GM12892 (cell line): ENCODE measurements around the gene DGCR2.
A peak's percentile ranks its signal among the peaks of the same experiment; 100 is the strongest.

Source experiments
- DNase-seq: peaks from one replicate; pipeline ENCODE4 v3.0.0; 2011; ENCODE audit not compliant: insufficient read length
- FAIRE-seq: peaks from 2 replicates; lab custom pipeline; 2011; peaks lifted over from hg19 to GRCh38; lab: Jason Lieb, UNC
- POLR2A ChIP-seq: IDR thresholded peaks from 2 replicates; pipeline ENCODE4 v1.6.1; 2011; ENCODE audit warnings: low read depth, low read length, control low read depth
- POLR2AphosphoS5 ChIP-seq: IDR thresholded peaks from 2 replicates; pipeline ENCODE4 v1.6.1; 2011; ENCODE audit warnings: low read depth, low read length, control low read depth
- TAF1 ChIP-seq: IDR thresholded peaks from 2 replicates; pipeline ENCODE4 v1.6.1; 2011; ENCODE audit warnings: low read depth, mild to moderate bottlenecking, control low read depth, low read length, borderline replicate concordance

Gene DGCR2

GRCh38 chr22:19128946-19129727 lies 6.9 kb upstream of the DGCR2 start:
- no peak for DNase-seq
- no peak for FAIRE-seq
- TF ChIP-seq POLR2AphosphoS5 = no peak
- TF ChIP-seq POLR2A = no peak
- no peak for TF ChIP-seq TAF1

- DNase-seq (no peak), FAIRE-seq (no peak)
- TF ChIP-seq POLR2A = no peak
- TF ChIP-seq POLR2AphosphoS5 = no peak
- no peak for TF ChIP-seq TAF1
Observed at GRCh38 chr22:19128009-19128401, 5.8 kb upstream of the DGCR2 start.

- no peak for TF ChIP-seq TAF1
- no peak for TF ChIP-seq POLR2AphosphoS5
- TF ChIP-seq POLR2A = no peak
- no peak for FAIRE-seq
- no peak for DNase-seq
Observed at GRCh38 chr22:19127329-19128008, 5.3 kb upstream of the DGCR2 start.

- DNase-seq = no peak
- TF ChIP-seq POLR2A = no peak
- no peak for TF ChIP-seq POLR2AphosphoS5
- TF ChIP-seq TAF1 = no peak
- no peak for FAIRE-seq
Observed at GRCh38 chr22:19126309-19127273, 4.4 kb upstream of the DGCR2 start.

GRCh38 chr22:19125474-19126308 lies 3.5 kb upstream of the DGCR2 start:
- no peak for FAIRE-seq

GRCh38 chr22:19125011-19125410 lies 2.8 kb upstream of the DGCR2 start:
- no peak for DNase-seq
- no peak for TF ChIP-seq TAF1
- TF ChIP-seq POLR2A = no peak
- TF ChIP-seq POLR2AphosphoS5 = no peak
- no peak for FAIRE-seq

More at GRCh38 chr22:19125474-19126308, 3.5 kb upstream of the DGCR2 start:
- DNase-seq = no peak
- no peak for TF ChIP-seq POLR2AphosphoS5
- TF ChIP-seq TAF1 = no peak
- no peak for TF ChIP-seq POLR2A

- DNase-seq (no peak), FAIRE-seq (no peak)
- TF ChIP-seq TAF1 = no peak
- TF ChIP-seq POLR2AphosphoS5 = no peak
- TF ChIP-seq POLR2A = no peak
Observed at GRCh38 chr22:19124377-19124776, 2.2 kb upstream of the DGCR2 start.

- no peak for TF ChIP-seq POLR2A
- no peak for TF ChIP-seq TAF1
- no peak for TF ChIP-seq POLR2AphosphoS5
Observed at GRCh38 chr22:19123936-19124335, 1.7 kb upstream of the DGCR2 start.

GRCh38 chr22:19122752-19123492 lies 710 bp upstream of the DGCR2 start:
- TF ChIP-seq POLR2AphosphoS5 (no peak), TAF1 (no peak), POLR2A (no peak)
- DNase-seq = no peak
- peak; percentile 5 for FAIRE-seq

More at GRCh38 chr22:19123936-19124335, 1.7 kb upstream of the DGCR2 start:
- no peak for FAIRE-seq
- no peak for DNase-seq

- no peak for FAIRE-seq
- DNase-seq = no peak
- TF ChIP-seq POLR2AphosphoS5 (no peak), TAF1 (no peak), POLR2A (no peak)
Observed at GRCh38 chr22:19121631-19122142, 525 bp downstream of the DGCR2 start.
